Germinal center (tissue), 1 donor: ENCODE results near the gene SEL1L2.

Experiments
- DNase-seq: peaks from one replicate; pipeline ENCODE4 v3.0.0; 2012; ENCODE audit warnings: mixed read lengths, low spot score

The SEL1L2 gene

DNA sequence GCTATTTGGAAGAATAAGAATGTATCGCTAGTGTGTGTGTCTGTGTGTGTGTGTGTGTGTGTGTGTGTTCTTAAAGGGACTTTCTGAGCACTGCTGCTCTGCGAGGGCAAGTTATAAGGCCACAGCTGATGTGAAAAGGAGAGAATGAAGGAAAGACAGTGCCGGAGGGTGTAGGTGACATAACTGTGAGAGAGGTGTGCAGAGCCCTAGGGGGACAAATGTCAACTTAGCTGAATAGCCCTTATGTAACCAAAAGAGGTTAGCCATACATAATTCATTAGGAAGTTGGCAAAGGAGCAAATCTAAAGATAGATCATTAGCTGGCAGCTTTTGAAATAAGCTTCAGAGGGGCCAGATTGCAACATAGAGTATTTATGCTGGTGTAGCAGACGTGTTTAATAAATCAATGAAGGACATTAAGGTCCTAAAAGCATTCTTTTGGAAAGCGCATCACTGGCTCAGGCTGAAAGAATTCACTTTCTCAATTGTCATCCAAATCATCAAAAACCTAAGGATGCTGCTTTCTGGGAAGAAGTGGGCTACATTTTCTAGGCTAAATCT lies 124.5 kb downstream of the SEL1L2 start:
- DNase-seq = no peak

DNA sequence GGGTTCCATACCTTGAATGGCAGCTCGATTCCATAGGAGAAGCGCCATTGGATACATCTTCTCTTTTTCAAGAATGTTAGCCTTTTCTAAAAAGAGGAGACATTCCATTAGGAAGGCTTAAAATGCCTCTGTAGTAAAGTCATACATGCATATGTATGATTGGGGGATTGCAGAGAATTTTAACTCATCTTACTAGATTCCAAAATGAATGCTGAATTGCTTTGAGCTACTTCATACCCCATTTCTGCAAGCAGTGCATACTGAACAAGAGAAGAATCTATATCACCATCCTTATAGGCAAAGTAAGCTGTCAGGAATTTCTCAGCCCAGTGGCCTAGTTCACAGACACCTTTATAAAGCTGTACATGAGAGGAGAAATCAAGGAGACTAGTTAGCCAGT lies 125.3 kb downstream of the SEL1L2 start:
- DNase-seq = no peak

DNA sequence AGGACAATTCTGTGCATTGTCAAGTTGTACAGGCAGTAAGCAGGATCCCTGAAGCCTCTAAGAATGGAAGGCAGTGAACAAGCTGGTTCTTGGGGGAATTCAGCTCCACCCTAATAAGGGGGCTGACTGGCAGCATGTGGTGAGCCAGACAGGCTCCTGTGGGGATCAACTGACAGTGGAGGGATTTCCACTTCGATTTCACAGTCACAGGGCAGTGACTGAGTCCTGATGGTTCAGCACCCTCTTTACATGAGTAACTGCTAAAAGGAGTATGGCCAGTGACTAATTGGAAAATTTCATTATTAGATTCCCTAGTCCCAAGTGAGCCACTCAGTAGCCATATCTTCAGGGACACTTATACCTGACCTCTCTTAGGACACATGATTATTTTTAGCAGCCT lies 127.2 kb downstream of the SEL1L2 start:
- DNase-seq = no peak

DNA sequence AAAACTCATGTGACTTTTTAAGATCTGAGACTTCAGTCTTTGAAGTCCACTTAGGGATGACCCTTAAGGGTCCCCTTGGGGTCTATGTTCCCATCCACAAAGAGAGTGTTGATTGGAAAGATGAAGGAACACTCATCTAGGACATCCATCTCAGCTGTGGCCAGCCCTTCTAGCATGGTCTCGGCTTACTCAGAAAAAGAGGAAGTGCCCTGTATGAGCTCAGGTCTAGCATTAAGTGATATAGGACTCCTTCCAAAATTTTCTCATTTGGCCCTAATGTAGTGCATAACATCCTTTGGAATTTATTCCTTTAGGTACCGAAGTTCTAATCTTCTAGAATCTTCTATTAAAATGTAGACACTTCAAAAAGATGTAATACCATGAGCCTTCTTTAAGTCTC lies 128.2 kb downstream of the SEL1L2 start:
- no peak for DNase-seq

DNA sequence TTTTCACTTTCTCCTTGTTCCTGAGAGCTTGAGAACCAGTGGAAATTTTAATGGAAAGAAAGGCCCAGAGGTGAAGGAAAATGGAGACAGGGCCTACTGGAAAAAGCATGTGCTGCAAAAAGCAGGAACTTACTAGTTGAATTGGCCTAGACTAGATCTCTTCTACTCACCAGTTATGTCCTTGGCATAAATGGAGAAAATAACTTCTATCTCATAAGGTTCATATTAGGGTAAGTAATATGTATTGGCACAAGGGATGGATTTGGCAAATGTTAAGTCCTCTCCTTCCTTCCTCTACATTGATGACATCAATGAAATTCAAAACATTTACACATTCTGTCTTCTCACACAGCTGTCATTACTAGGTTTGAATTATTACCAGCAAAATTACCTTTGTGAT lies 131.5 kb downstream of the SEL1L2 start:
- no peak for DNase-seq

DNA sequence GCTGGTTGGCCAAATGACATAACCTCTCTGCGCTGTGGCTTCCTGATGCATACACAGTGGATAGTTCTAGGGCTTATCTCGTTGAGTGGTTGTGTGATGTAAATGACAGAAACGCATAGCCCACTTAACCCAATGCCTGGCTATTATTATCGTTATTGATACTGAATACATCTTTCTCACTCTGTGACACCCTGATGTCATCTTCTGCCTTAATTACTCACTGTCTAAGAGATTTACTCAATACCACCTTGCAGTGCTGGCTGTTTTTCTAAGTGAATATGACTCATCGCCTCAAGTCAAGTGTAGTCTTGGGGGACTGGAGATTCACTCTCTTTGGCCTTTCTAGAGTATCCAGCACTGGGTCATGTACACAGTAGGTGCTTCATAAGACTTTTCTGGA lies 132.0 kb downstream of the SEL1L2 start:
- no peak for DNase-seq

DNA sequence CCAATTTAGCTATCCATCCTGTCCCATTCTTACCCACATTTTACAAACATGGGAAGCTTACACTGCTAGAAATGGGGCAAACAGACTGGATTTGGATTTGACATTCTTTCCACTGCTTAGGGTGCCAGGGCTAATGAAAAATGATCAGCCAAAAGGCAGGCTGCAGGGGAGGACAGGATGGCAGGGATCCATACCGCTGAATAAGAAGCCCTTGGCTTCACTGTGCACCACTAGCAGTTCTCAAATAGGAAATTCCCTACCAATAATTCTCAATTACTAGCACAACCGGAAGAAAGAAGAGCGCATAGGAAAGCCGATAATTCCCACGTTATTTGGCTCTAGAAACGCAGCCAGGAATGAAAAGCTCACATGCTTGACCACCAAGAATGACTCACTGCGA lies 132.5 kb downstream of the SEL1L2 start:
- no peak for DNase-seq

DNA sequence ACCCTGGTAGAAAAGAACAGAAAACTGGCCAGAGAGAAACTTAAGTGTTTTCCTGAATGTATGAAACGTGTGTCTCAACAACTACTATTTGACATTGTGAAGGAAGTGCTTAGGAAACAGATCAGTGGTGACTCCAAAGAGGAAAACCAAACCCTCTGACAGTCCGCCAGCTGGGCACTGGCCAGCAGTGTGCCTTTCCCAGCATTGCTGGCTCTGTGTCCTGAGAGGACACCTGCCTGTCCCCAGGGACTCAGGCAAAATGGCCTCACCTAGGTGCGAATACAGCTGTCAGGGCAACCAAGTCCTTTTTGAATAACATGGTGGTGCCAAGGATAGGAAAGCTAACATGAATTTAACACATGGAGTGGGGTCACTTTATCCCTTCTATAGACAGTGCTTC lies 133.1 kb downstream of the SEL1L2 start:
- no peak for DNase-seq

DNA sequence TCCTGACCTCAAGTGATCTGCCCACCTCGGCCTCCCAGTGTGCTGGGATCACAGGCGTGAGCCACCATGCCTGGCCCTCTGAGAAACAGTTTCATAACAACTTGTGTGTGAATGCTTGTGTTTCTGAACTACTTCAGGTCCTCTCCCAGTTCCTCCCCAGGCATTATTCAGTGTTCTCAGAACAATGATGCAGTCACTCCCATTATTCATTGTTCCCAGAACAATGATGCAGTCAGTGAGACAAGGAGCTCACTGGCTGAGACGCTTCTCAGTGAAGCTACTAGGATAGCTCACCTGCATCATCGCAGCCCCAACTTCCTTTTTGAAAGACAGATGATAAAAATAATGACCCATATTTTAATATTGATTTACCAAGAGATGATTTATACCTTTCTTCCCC lies 134.1 kb downstream of the SEL1L2 start:
- no peak for DNase-seq

DNA sequence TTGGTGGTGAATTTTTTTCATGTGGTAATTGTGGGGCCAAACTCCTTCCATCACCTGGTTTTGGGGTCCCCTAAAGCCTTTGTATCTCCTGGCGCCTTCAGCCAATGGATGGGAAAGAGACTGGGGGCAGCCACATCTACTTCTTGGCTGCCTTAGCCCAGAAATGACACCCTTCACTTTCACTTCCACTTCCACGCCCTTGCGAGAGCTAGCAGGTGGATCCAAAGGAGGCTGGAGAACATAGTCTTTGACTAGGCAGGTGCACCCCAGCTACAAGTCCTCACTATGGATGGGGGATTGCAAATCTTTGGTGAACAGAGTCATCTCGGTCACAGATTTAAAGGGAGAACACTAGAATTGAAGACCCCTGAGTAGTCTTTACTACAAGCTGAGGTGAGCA lies 134.8 kb downstream of the SEL1L2 start:
- DNase-seq = peak; percentile 3

DNA sequence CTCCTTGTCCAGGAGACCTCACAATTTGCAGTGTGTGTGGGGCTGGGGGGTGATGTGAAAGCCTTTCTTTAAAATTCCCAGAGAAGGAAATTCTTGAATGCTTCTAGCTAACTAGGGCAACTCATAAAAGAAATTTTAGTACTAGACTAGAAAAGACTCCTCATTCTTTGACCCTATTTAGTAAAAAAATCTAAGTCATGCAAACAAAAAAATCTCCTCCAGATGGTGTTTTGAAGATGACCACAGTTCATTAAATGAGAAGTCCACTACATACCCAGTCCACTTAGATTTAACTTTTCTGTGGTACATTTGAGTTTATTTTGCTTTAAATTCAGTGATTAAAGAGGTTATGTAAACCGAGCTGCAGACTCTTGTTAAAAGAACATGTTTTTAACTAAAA lies 138.1 kb downstream of the SEL1L2 start:
- DNase-seq = no peak

DNA sequence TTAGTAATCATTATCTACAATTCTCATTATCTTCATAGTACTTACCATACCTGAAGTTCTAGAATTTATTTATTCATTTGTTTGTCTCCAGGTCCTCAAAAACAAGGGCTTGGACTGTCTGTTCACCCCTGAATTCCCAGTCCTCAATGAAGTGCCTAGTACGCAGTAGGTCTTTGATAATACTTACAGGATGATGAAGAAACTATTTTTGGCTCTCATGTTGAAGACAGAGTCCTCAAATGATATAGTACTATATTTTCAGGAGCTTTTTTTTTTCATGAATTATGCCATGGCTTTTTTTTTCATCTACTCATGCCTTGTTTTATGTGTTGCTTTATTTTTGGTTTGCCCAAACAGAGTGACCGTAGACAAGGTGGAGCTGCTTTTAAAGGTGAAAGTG lies 139.1 kb downstream of the SEL1L2 start:
- DNase-seq = no peak

DNA sequence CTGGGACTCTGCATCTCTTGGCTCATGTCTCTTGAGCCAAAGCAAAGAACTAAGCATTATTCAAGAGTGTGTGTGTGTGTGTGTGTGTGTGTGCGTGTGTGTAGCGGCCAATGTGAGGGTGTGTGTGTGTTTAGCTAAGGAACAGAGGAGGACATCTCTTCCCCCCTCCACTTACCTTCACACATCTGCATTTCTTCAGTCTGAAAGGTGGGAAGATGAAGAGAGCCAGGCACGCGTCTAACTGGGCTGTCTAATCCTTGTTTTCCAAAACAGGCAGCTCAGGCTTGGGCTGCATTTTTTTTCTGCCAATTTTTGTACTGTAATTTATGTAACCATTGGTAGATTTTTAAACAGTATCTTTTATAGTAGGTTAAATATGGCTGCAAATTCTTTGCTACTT lies 146.1 kb downstream of the SEL1L2 start:
- no peak for DNase-seq

DNA sequence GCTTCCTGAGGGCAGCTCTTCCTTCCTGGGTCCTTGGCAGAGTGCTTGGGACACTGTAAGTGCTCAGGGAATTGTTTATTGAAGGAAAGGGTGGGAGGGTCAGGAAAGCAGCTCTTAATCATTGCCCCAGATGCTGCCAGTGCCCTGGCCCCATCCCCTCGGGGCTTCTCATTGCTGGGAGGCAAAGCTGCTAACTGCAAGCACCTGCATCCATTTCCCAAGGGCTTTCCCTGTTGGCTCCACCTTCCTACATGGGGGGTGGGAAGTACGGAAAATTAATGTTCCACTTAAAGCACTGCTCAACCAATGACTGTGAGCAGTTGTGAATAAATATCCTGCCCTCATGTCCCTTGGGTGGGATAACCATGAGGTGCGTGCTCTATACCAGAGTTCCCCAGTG lies 149.2 kb downstream of the SEL1L2 start:
- DNase-seq = no peak

DNA sequence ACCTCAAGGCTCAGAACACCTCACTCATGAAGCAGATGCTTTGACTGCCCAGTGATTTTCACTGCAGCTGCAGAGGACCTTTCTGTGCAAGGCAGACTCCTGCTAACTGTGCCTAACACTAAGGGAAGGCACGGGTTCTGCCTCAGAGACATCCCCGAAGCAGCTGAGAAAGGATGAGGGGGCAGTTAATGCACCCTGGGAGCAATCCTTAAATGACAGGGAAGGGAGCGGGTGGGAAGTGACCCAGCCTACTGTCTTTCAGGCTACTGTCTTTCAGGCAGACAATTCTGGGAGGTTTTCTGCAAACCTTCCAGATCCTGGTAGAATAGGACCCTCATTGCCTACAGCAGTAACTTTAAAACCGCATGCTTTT lies 150.3 kb downstream of the SEL1L2 start:
- no peak for DNase-seq

DNA sequence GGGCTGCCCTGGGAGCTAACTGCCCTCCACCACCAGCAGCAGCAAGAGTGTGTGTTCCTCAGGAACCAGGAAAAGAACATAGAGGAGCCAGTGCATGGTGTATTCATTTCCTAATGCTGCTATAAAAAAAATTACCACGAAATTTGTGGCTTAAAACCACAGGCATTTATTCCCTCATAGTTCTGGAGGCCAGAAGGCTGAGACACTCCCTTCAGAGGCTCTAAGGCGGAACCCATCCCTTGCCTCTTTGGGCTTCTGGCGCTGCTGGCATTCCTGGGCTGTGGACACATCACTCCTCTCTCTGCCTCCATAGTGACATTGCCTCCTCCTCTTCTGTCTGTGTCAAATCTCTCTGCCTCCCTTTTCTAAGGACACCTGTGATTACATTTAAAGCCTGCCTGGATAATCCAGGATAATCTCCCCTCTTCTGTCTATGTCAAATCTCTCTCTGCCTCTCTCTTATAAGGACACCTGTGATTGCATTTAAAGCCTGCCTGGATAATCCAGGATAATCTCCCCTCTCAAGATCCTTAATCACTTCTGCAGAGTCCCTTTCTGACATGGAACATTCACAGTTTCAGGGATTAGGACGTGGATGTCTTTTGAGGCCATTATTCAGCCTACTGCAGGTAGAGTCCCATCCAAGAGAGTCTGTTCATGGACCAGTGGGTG lies 150.9 kb downstream of the SEL1L2 start:
- no peak for DNase-seq

DNA sequence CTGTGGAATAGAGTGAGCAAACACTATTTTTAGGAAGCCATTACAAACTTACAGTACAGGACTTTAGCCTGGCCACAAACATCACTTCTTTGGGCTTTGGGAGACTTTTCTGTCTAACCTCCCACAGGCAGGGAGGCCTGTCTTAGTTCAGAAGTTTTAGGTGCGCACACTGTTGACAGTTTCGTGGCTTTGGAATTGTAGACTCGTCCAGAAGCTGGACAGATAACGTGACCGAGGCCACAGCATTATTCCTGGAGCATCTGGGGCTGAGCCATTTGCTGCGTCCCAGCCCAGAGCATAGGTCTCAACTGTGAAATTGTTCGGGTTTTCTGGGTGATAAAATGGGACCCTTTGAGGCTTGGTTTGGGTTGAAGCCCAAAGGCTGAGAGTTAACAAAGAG lies 151.8 kb downstream of the SEL1L2 start:
- no peak for DNase-seq

DNA sequence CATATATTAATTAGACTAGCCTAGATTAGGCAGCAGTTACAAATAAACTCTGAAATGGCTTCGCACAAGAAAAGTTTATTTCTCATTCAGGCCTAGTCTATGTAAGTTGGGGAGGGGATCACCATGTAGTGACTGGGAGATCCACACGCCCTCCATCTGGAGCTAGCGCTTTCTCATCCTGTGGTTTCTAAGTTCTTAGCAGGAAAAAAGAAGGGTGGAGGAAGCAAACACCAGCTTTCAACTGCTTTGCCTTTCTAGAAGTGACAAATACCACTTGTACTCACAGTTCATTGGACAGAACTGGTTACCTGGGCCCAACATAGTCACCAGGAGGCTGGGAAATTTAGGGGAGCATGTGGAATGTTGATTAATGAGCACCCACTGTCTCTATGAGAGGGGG lies 158.9 kb downstream of the SEL1L2 start:
- no peak for DNase-seq

DNA sequence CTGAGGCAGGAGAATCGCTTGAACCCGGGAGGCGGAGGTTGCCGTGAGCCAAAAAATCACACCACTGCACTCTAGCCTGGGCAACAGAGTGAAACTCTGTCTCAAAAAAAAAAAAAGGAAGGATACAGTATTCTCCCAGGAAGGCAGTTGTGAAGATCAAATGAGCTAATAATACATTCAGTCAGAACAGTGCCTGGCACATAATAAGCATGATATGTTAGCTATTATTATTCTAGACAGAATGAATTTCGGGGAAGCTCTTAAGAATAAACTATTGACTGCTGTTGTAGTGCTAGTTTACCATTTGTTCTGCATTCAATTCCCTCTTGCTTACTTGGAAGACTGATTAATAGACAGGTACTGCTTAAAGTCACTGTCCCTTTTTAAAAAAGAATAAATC lies 164.9 kb downstream of the SEL1L2 start:
- DNase-seq = no peak

DNA sequence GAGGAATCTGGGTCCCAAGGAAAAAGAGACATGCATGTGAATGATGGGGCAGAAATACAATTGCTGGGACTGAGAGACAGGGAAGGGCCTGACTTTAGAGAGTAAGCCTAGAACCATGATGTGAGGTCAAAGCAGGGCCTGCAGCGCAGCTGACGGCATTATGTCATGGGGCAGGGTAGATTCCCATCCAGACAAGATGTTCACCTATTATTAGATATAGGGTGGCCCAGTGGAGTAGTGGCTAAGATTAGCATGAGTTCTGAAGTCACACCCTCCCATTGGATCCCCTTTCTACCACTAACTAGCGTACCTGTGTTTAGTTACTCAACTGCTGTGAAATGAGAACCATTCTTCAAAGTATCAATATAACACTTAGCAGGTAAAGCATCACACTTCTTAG lies 166.0 kb downstream of the SEL1L2 start:
- DNase-seq = no peak

DNA sequence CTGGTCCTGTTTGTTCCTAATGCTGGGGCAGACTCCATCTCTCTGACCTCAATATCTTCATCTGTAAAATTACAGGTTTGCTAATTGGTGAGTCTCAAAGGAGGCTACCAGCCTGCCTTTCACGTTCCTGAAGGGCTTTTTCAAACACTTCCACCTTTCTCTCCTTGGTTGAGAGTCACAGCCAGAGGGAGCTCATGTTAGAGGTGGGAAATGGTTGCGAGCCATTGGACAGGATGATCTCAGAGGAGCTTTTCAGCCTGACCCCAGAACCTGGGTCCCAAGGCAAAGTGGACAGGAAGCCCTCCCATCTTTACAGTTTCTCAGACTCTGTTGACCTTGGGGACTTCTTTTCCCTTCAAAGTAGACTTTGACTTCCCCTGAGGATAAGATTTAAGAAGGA lies 168.0 kb downstream of the SEL1L2 start:
- no peak for DNase-seq

DNA sequence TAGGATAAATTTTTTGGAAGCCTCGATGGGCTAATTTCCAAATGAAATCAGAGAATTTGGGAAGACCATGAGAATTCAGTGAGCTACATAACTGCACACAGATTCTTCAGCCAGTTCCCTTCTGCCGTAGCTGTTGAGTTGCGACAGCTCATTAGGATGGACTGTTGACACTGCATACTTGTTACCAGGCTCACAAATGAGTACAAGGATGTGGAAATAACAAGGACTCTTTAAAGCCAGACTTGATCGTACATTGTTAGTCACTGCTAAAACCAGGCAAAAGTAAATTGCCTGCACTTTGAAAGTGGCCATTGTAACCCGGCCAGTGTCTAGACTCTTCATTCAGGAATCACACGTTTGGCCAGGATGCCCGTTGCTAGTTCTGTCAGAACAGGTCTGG lies 168.5 kb downstream of the SEL1L2 start:
- no peak for DNase-seq

DNA sequence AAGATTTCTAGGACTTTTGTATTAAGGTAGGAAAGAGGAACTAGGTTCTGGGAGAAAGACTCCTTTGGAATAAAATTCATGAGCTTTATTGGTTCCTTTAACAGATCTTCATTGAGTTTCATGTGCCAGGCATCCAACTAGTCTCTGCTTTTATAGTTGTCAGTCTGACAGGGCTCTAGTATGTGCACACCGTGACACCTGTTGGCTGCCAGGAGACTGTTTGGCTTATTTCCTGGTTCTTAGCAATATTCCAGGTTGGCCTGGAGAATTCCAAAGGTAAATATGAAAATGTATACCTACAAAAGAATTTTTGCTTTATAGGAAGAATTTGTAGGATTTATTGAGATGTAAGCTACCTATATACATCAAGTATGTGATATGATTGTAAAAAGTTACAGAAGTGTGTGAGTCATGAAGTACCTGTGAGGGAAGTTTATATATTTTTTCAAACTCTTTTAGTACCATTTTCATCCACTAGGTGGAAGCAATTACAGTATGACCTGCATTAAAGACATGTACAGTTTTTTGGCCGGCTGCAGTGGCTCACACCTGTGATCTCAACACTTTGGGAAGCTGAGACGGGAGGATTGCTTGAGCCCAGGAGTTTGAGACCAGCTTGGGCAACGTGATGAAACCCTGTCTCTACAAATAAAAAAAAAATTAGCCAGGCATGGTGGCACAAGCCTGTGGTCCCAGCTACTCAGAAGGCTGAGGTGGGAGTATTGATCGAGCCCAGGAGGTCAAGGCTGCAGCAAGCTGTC lies 170.3 kb downstream of the SEL1L2 start:
- DNase-seq = peak; percentile 59

DNA sequence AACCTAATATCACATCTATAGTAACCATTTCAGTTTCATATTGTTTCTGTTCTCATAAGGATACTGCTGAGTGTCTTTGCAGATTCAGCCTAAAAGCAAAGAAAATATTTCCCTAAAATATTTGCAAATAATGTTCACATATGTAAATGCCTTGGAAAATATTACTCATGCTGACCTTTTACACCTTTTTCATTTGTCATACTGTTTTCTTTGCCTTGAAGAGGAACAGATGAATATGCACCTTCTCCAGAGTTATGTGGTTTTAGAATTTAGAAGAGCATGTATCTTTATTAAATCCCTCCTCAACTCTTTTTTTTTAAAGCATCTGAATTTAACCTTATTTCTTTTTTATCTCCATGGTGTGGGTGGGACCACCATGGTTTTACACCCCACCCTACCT lies 173.1 kb downstream of the SEL1L2 start:
- DNase-seq = no peak
